HG02870 (cell line): ENCODE data around the gene NPAS3.

Experiments
- ATAC-seq: cut with Tn5 transposase; IDR thresholded peaks from one replicate; pipeline ENCODE4 v1.9.1; 2021; ENCODE audit warnings: mild to moderate bottlenecking, moderate library complexity; ENCODE audit not compliant: unreplicated experiment

NPAS3 gene

DNA sequence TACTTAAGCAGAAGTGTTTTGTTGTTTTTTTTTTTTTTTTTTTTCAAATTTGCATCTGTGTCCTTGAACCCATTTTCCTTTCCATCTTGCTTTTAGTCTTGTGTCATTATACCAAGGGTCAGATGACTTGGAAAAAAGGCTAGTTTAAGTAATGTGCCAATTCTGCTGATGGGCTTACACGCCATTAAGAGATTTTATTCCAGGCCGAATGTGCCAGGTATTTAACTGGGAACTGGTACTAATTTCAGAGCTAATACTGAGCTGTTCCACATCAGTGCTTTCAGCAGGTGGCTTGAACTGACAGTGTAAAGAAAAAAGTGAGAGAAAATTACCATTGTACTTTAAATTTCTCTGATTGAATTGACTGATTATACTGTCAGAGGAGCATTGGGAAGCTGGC is 224.9 kb downstream of the NPAS3 start:
- ATAC-seq = no peak

DNA sequence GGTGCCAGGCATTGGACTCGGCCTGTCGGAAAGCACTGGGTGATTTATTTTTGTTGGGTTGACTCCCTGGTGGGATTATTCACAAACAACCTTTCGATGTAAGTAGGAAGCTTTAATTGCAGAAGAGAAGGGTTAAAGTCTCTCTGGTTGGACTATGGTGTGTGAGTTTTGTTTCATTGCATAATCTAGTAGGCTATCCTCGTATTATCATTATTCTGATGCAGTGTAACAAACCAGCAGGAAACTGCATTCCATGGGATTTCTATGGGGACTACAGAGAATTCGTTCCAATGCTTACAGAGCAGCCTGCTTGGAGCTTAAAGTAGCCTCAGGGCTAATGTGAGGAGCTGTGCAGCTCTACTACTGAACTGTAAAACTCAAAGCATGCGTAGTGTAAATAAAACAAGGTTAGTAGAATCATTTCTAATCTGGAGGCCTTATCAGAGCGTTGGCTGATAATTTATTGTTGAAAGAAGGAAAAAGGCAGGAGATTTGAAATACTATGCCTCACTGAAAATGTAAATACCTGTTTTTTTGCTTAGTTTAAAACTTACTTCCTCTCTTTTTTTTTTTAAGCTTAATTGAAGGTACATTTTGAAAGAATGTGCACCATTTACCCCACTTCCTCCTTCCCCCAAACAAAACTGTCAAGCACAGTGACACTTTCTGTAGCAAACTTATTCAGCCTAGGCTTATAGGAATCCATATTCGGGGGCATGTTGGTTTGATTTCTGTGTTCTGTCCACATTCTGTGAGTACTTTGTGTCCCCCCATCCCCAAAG is 226.7 kb downstream of the NPAS3 start:
- ATAC-seq = no peak

DNA sequence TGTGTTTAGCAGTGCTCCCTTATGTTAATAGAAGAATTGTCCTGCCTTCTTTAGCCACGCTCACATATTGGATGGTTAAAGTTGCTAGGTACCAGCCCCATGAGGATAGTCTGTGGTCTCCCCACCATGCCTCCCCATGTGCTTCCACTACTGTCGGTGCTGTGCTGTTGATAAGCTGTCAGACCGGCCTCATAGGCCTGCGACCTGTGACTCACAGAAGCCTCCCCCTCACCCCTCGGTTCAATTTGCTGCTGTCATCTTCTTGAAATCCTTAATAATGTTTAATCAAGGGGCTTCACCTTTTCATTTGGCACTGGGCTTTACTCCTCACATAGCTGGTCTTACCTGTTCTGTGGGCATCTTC is 227.2 kb downstream of the NPAS3 start:
- no peak for ATAC-seq

DNA sequence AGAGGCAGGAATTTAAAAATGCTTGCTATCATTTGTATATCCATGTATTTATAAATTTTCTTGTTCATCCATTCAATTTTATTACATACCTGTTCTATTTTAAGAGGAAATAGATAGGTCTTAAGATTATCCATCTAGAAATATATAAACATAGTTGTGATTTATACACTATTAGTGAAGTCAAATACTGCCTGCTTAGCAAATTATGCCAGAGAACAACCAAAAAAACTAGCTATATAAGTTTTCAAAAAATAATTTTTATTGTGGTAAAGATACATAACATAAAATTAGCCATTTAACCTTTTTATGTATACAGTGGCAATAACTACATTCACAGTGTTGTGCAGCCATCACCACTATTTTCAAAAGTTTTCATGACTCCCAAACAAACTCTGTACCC is 237.3 kb downstream of the NPAS3 start:
- ATAC-seq = no peak

DNA sequence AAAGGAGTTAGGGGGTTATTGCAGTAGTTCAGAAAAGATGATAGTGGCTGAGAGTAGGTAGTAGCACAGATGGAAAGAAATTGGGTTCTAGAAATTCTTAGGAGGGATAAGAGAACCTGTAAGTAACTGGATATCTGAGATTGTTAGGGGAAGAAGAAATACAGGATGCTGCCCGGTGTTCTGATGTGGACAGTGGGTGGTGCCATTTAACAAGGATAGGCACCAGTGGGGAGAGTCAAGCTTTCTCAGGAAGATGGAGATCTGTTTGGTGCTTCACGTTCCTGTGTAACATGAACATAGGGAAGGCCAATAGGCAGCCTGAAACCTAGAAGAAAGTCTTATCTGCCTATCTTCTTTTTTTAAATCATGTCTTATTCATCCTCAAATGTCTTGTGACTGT is 245.9 kb downstream of the NPAS3 start:
- ATAC-seq = no peak

DNA sequence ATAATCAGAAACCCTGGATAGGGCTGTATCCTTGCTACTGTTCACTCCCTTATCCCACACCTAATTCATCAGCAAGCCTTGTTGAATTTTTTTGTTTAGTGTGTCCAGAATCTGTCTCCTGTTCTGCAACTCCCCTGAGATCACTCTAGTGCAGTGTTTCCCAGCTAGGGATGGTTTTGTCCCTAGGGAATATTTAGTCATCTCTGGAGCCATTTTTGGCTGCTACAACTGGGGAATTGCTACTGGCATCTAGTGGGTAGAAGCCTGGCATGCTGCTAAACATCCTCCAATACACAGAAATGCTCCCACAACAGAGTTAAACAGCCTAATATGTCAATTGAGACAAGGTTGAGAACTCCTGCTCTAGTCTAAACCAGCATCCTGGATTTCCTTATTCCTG is 248.0 kb downstream of the NPAS3 start:
- ATAC-seq = no peak

DNA sequence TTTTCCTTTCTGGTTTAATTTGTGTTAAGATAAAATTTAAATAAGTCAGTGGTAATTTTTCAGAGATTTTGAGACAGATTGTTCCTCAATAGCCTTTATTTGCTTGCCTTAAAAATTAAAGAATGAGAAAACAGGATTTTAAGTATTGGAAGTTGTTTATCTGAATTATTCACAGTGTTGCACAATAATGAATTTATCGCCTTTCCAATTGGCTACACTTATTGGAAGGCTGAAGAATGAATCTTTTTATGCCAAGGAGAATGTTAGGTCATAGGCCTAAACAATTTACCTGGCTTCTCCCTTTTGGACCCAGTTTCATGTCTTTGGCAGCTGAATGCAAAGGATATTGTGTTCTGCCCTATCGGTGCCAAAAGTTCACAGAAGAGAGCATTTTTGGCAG is 250.2 kb downstream of the NPAS3 start:
- no peak for ATAC-seq

DNA sequence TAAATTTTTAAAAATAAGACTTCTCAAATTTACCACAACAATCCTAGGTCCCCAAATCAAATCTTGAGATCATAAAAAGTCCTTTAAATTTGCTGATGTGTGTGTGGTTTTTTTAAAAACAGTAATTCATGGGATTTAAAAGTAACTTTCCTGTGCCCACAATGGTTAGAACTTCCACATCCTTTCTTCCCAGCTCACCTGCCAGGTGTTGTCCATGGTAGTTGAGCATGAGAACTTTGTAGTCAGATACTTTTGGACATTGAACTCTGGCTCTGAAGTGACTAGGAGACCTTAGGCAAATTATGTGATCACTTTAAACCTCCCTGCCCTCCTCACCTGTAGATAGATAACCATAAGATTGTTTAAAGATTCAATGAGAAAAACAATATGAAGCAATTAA is 253.2 kb downstream of the NPAS3 start:
- no peak for ATAC-seq

DNA sequence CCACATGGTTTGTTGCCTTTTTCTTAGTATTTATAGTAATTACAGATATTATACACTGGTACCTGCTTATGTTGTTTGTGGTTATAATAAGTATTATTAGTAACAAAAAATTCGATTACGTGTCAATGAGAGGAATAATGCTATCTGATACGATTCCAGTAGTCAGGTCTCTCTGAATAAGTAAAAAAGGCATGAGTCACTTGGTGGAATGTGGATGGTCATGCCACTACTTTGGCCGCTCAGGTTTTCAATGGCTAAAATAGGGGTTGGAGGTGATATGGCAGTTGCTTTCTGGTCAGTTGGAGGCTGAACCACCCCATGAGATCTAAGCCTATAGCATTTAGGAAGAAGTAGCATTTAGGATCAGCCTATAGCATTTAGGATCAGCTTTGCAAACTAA is 255.9 kb downstream of the NPAS3 start:
- no peak for ATAC-seq

DNA sequence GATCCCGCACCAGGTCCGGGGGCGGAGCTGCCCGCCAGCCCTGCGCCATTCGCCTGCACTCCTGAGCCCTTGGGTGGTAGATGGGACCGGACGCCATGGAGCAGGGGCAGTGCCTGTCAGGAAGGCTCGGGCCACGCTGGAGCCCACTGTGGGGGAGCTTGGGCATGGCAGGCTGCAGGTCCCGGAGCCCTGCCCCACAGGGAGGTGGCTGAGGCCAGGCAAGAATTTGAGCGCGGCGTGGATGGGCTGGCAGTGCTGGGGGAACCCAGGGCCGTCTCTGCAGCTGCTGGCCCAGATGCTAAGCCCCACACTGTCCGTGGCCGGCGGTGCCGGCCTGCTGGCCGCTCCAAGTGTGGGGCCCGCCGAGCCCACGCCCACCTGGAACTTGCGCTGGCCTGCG is 260.0 kb downstream of the NPAS3 start:
- ATAC-seq = no peak

DNA sequence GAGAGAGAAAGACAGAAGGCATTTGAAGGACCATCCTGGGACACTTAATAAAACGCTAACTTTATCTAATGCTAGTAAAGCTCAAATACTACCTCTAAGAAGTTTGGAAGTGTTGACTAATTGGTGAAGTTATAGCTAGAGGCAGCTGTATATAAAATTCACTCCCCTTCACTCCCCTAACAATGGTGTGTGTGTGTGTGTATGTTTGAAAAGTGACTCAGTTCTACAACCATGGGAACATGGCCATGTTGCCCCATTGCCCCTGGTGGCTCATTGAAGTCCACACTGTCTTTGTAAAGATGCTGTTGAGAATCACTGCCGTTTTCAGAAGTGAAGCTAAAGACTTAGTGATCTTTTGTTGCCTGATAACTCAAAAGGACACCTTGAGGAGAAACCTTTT is 262.4 kb downstream of the NPAS3 start:
- no peak for ATAC-seq

DNA sequence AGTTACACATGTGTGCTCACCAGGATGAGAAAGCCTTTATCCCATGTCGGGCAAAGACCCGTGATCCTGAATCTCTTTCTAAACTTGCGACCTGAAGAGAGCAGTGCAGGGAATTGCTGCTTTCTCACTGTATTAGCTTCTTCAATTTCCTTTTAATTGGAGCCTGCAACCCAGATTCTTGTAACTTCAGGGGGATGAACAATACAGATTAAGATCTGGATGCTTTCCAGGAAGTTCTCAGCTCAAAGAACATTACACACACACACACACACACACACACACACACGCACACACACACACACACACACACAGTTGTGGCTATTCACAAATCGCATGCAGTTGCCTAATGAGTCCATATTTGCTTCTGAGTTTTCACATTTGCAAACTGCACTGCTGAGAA is 268.3 kb downstream of the NPAS3 start:
- no peak for ATAC-seq

DNA sequence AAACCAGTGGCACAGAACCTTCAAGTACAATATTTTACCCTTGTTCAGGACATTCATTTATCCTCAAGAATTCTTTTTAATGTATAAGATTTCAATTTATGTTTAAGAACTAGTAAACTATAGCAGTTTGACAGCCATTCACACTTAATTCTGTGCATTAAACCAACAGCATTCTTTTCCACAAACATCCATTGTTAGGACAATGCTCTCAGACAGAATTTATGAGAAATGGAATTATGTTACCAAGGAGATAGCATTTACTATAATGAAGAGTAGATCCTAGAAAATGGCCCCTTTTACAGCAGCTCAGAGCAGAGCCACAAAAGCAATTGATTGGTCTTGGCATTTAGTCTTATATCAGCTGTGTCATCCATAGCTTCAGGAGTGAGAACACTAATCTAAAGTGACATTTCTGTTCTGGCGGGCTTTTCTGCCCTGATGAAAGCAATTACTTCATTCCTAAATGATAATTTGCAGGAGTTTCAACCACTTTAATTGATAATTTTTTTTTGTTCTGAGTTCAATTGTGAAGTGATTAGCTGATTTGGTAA is 268.9 kb downstream of the NPAS3 start:
- ATAC-seq = no peak

DNA sequence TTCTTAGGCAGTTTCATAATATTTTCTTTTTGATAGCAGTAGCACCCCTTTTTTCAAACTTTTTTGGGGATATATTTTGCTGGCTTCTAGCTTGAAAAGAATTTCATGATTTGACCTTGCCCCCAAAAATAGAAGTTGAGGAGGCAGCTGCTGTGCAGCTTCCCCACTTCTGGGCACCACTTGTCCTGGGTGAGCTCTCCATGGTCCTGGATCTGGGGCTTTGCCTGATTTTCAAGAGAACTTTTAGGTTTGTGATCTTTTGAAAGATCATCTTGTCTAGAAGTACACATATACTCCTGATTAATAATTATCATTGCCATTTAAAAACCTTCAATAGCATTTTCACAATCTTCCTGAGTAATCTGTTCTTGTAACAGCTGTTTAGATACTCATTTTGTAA is 271.6 kb downstream of the NPAS3 start:
- ATAC-seq = no peak

DNA sequence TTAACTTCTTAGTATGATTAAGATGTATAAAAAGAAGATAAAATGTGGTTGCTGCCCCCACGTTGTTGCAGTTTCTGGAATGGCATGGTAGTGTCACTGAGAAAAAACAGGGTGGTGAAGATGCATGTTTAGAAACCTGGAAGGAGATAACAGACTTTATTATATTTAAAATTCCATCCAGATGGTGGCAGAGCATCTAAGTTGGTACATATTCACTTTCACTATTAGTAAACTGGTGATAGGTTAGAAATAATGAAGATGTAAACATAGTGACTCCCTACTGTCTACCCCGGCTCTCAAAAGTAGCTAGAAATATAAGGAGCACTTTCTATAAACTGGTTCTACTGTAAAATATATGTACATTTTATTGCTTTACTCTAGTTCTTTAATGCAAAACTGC is 279.3 kb downstream of the NPAS3 start:
- no peak for ATAC-seq

DNA sequence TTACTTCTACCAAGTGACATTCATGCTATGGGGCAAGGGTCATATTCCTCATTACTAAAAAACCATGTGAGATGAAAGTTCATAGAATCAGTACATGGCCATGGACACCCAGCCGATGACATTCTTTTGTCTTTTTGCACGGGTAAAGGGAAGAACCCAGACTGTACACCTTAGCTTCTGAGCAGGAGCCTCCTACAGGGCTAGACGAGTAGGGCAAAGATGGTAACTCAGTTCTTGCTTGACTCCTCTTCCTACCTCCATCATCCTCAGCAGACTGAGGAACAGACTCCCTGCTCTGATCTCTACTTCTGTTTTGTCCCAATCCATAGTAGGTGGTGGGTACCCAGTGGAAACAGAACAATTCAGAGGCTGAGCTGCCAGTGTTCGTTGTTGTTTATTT is 281.3 kb downstream of the NPAS3 start:
- no peak for ATAC-seq

DNA sequence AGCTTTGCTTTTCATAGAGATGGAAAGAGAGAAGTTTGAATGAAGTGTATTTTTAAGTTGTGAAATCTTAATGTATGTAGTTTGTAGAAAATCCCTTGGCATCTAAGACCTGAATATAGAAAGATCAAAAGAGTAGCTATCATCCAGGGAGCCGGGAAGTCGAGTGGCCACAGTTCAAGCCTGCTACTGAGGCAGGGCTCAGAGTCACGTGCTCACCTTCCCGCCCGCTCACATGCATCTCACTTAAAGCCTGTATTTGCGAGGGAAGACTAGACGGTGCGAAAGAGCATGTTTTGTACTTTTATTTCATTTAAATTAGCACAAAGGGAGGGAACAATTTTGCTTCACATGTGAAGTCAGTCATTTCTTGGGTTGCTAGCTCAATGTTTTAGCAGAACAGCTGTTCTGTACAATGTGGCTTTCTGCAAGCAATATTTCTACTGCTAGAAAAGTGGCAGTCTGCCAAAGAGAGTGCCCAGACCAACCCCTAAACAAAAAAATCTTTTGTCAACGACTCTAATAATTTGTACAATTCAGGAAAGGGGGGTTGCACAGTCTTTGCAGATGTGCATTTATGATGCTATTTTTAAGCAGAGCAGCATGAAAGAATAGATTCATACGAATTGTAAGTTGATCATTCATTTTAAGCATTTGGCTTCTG is 290.7 kb downstream of the NPAS3 start:
- ATAC-seq = no peak

DNA sequence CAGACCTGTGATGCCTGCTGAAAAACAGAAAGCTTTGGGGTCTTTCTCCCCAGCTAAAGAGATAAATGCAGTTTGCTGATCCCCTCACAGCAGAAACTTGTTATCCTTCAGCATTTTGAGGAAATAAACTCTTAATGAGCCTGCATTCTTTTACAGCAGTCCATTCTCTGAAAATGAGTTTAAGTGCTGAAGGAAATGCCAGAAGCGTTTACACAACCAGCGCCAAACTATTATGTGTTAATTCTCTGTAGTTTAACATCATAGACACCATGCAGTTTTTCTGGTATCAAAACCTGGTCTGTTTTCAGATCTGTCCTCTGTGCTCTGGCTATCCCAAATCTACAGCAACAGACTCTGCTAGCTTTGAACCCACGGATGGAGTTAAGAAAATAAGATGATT is 291.3 kb downstream of the NPAS3 start:
- no peak for ATAC-seq

DNA sequence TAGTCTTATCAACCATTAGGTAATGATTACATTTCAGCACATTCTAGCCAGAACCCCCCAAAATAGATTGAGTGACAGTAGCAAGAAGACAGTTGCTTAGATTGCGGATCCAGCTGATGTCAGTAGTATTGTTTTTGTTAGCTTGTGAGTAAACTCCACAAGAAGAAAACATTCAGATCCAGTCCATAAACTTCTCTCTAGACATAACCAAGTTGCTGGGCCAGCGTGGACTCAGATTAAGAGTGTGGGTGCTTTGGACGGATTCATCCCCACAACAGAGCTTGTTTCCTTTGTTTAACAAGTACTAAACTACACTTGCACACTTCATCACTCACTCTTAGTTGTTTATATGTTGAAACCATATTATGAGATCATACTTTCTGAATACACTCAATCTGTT is 293.4 kb downstream of the NPAS3 start:
- no peak for ATAC-seq

DNA sequence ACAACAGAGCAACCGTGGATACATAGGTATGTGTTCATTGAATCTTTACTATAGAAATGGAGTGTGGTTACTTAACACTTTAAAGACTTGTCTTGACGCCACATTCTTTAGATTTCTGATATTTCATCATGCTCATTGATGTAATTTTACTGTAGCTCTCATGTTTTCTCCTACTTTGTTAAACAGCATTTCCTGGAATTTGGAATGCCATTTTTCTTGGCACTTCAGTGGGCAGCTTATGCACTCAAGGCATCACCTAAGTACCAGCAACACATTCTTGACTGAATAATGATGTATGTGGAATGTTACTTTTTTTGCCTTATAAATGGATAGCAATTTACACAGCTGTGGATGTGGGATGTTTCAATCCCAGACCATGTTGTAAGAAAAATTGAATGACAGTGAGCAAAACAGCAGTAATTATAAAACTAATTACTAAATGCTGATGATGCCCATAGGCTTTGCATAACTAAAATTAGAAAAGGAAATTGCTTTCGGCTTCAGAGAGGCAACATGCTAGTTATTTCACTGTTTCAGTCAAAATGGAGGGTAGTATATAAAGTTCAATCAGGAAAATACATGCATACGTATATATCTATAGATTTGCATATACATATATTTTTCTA is 298.5 kb downstream of the NPAS3 start:
- ATAC-seq = no peak

DNA sequence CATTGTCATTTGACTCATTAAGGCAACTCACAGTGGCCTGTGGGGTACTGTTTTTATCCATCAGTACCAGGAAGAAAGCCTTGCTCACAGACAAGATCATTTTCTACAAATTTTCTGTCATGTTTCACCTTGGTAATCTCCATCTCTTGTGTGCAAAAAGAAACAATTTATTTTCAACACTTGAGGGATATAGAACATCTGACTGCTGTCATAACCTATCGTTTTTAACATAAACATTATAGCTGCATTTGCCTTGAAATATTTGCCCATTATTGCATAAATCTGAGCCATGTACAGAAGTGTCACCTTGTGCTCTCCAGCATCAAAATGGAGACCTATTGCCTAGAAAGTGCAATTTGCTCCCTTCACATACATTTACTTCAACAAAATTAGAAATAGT is 300.8 kb downstream of the NPAS3 start:
- ATAC-seq = no peak

DNA sequence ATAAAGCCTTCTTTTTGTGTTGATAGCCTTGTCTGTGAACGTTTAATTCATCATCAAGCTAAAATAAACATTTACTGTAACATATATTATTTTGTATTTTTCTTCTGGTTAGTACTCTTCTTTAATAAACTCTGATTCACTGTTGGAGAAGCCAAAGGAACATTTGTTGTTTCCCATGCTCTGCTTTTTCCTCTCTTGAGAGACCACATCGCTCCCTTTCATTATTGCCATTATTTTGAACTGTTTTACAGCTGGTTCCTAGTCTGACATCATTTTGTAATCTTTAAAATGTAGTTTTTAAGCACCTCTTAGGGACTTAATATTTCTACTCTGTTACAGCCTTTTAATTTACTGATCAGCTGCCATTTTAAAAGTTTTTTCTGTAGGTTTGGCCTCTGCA is 301.8 kb downstream of the NPAS3 start:
- no peak for ATAC-seq
